ENCODE measurements around the gene CLCA4. TPM values are rescaled to one million over a fixed set of nuclear protein-coding genes. Genes with fewer than 3 reads are reported as not detected.

CLCA4 gene
- total and polyA plus RNA-seq, 10 of the 15 experiments (the other 5 are each of a cell fraction or from before 2014, with no cell fraction given): 0.01 to 0.08 TPM; not detected in 8

GRCh38 chr1:86515597-86515996 lies 31.3 kb upstream of the CLCA4 start:
- Histone ChIP-seq H2AFZ (ENCODE audit: control insufficient read depth, low read depth, low read length) (no peak overlapping the region), H3K4me2 (ENCODE audit: control insufficient read depth, insufficient read depth) (no peak overlapping the region), H3K4me1 (ENCODE audit: control insufficient read depth, insufficient read depth, low read length) (no peaks in the 10 kb centered on the region), H3K9me3 (replicated peaks; ENCODE audit: control insufficient read depth, insufficient read depth, low read length) (no peaks in the 10 kb centered on the region), H3K27ac (ENCODE audit: control insufficient read depth, insufficient read depth) (no peak overlapping the region), H3K9ac (ENCODE audit: control insufficient read depth, insufficient read depth, low read length) (no peak overlapping the region), H3K4me3 (no peak overlapping the region), H3K27me3 (replicated peaks in 1 of 2; ENCODE audit: control insufficient read depth in 2 of 2, insufficient read depth in 2 of 2, low read length in 1 of 2) (no peaks in the 10 kb centered on the region), H3K36me3 (ENCODE audit: control insufficient read depth in 2 of 2, insufficient read depth in 2 of 2, low read length in 1 of 2) (no peaks in the 10 kb centered on the region), H3K79me2 (ENCODE audit: control insufficient read depth, insufficient read depth, low read length) (no peaks in the 10 kb centered on the region), H4K20me1 (ENCODE audit: control insufficient read depth, insufficient read depth) (no peaks in the 10 kb centered on the region)
- peak; percentile 46; the same call in 1 of the 3 replicates for ATAC-seq
- DNase-seq (ENCODE audit: low read depth, low spot score): no peak
- BruUV-seq (replicated peaks): no TSS peak
- no peak for FAIRE-seq
- in situ Hi-C loops (cut with MboI) (loop anchor here (25.0 kb wide), 1 partner anchor 572 kb away; no protein-coding TSS in a partner anchor), intact Hi-C loops (cut with micrococcal nuclease; ENCODE audit: unreplicated experiment) (no loop called here)
- ChIA-PET POLR2A (no interaction called here), CTCF (interaction anchor here (1.0 to 2.1 kb wide), 3 partner anchors 8 to 135 kb away, joined by 3 to 7 read pairs (median 5); no protein-coding TSS in a partner anchor), SMC1A (ENCODE audit: uncharacterized antibody, unreplicated experiment) (no interaction called here), RAD21 (ENCODE audit: unreplicated experiment) (no interaction called here)
- 35% methylated on average over 2 of the region's 2 CpGs for WGBS (ENCODE audit: insufficient coverage, insufficient replicate concordance, low lambda C conversion rate, missing lambda C conversion rate)
- TF ChIP-seq MAX (IDR thresholded peaks at IDR 0.05; ENCODE audit: low read depth, low read length): no peak
- peak in 2 of 3 experiments; percentile 17 to 22; a peak in 2 of 6 replicates for TF ChIP-seq CTCF (IDR thresholded peaks at IDR 0.05 in 2 of 3, conservative IDR thresholded peaks at IDR 0.05 in 1 of 3; ENCODE audit: control insufficient read depth in 2 of 3, extremely low read depth in 1 of 3, insufficient read depth in 1 of 3, low read depth in 3 of 3, low read length in 3 of 3)
- no peak for TF ChIP-seq SUZ12 (IDR thresholded peaks at IDR 0.05; ENCODE audit: unreplicated experiment)
- no peak for TF ChIP-seq EGR1 (IDR thresholded peaks at IDR 0.05; ENCODE audit: borderline replicate concordance in 1 of 2, low read depth in 2 of 2, low read length in 2 of 2)
- 0 out of 2 replicates have a peak, but pooled peaks have one; percentile 7 for TF ChIP-seq SMC3 (IDR thresholded peaks at IDR 0.05; ENCODE audit: borderline replicate concordance, low read length)

Data from GM12878 (cell line).